Endothelial cell of umbilical vein (primary cell): ENCODE measurements around the gene OMD. TPM values are rescaled to one million over a fixed set of nuclear protein-coding genes. Genes with fewer than 3 reads are reported as not detected.

ENCODE experiments used
- BruUV-seq: library from RNA; stranded (reverse); fragments of 400-500 nt; replicated peaks from 2 replicates; lab custom pipeline; 2021; lab: Mats Ljungman, UMichigan
- CTCF ChIA-PET: fragments of 300-600, 350-600 bp; sonication (Branson Sonifier 250); formaldehyde crosslinking; loops from one replicate; lab custom pipeline; 2021; ENCODE audit warnings: antibody characterized with exemption, inconsistent platforms; lab: Charles Lee
- POLR2A ChIA-PET: fragments of 300-600, 350-600 bp; sonication (Branson Sonifier 250); formaldehyde crosslinking; loops from one replicate; lab custom pipeline; 2021; ENCODE audit warnings: antibody characterized with exemption, inconsistent platforms; lab: Charles Lee
- DNase-seq: peaks from one replicate; pipeline ENCODE4 v3.0.0-alpha.2; 2011; ENCODE audit warnings: low read depth, low spot score
- FAIRE-seq: peaks from 2 replicates; lab custom pipeline; 2011; peaks lifted over from hg19 to GRCh38; lab: Jason Lieb, UNC
- H2AFZ ChIP-seq: 2 replicates; pipeline ENCODE4 v1.6.0; 2012; ENCODE audit warnings: low read depth, low read length, control low read depth, inconsistent platforms
- H3K27ac ChIP-seq: 2 replicates; pipeline ENCODE4 v1.5.1; 2011; ENCODE audit warnings: low read depth, mild to moderate bottlenecking, control low read depth, low read length, moderate library complexity; ENCODE audit not compliant: insufficient read depth
- H3K27me3 ChIP-seq, 2 experiments: 2 replicates each; pipeline versions ENCODE4 v1.6.0 to v1.6.1; 2011; ENCODE audit warnings: low read length in 2 of 2, mixed read lengths in 1 of 2; ENCODE audit not compliant: control insufficient read depth in 2 of 2, insufficient read depth in 2 of 2
- H3K36me3 ChIP-seq, 2 experiments: 2 replicates in 1 of 2; 3 replicates in 1 of 2; pipeline ENCODE4 v1.5.1; 2011; ENCODE audit warnings: low read length in 2 of 2, mild to moderate bottlenecking in 1 of 2, moderate library complexity in 1 of 2; ENCODE audit not compliant: control insufficient read depth in 2 of 2, insufficient read depth in 2 of 2; ENCODE audit errors: extremely low read depth in 1 of 2
- H3K4me1 ChIP-seq: 3 replicates; pipeline ENCODE4 v1.5.1; 2011; ENCODE audit warnings: mild to moderate bottlenecking, low read length; ENCODE audit not compliant: control insufficient read depth, insufficient read depth; ENCODE audit errors: extremely low read depth
- H3K4me2 ChIP-seq: 2 replicates; pipeline ENCODE4 v1.6.1; 2011; ENCODE audit warnings: low read length, control low read depth, mixed read lengths; ENCODE audit not compliant: insufficient read depth
- H3K4me3 ChIP-seq, 3 experiments: fragments of 200-600 bp in 1 of 3; sonication (generic), shearing (Covaris generic) in 1 of 3; replicated peaks in 1 of 3; 2 replicates each; pipeline ENCODE4 v1.5.1; 2011 to 2016; ENCODE audit warnings: control low read depth in 3 of 3, low read length in 3 of 3, mild to moderate bottlenecking in 2 of 3, inconsistent platforms in 1 of 3, low read depth in 1 of 3, moderate library complexity in 1 of 3; ENCODE audit not compliant: insufficient read depth in 1 of 3
- H3K79me2 ChIP-seq: 2 replicates; pipeline ENCODE4 v1.6.0; 2012; ENCODE audit warnings: low read length, inconsistent platforms; ENCODE audit not compliant: control insufficient read depth, insufficient read depth
- H3K9ac ChIP-seq: replicated peaks from 2 replicates; pipeline ENCODE3; 2011; ENCODE audit warnings: low read length, control low read depth; ENCODE audit not compliant: insufficient read depth; ENCODE audit errors: extremely low read depth
- H3K9me1 ChIP-seq: replicated peaks from 3 replicates; pipeline ENCODE4 v1.6.0; 2011; ENCODE audit warnings: mild to moderate bottlenecking, low read length; ENCODE audit not compliant: control insufficient read depth, insufficient read depth; ENCODE audit errors: extremely low read depth
- H3K9me3 ChIP-seq: replicated peaks from 2 replicates; pipeline ENCODE4 v1.5.1; 2012; ENCODE audit warnings: low read length, inconsistent platforms; ENCODE audit not compliant: control insufficient read depth, insufficient read depth
- H4K20me1 ChIP-seq: replicated peaks from 2 replicates; pipeline ENCODE3; 2011; ENCODE audit warnings: mild to moderate bottlenecking, low read length; ENCODE audit not compliant: control insufficient read depth, insufficient read depth; ENCODE audit errors: extremely low read depth
- EZH2 ChIP-seq: IDR thresholded peaks from 2 replicates; pipeline ENCODE4 v1.6.1; 2012; ENCODE audit warnings: borderline replicate concordance, low read depth, mild to moderate bottlenecking, moderate library complexity, low read length, inconsistent platforms; ENCODE audit not compliant: severe bottlenecking
- FOS ChIP-seq: IDR thresholded peaks from 2 replicates; pipeline ENCODE4 v1.6.1; 2011; ENCODE audit warnings: mild to moderate bottlenecking, low read length, moderate library complexity, borderline replicate concordance; ENCODE audit not compliant: insufficient read depth
- GATA2 ChIP-seq: IDR thresholded peaks from 2 replicates; pipeline ENCODE4 v1.7.0; 2011; ENCODE audit warnings: low read depth, mild to moderate bottlenecking, moderate library complexity, mixed read lengths, low read length; ENCODE audit not compliant: insufficient read length, insufficient read depth
- JUN ChIP-seq: IDR thresholded peaks from 2 replicates; pipeline ENCODE4 v1.6.1; 2011; ENCODE audit warnings: borderline replicate concordance, low read depth; ENCODE audit not compliant: insufficient read length, insufficient read depth
- MAX ChIP-seq: IDR thresholded peaks from 2 replicates; pipeline ENCODE4 v1.6.1; 2011; ENCODE audit not compliant: insufficient read depth, insufficient read length
- MYC ChIP-seq: IDR thresholded peaks from one replicate; pipeline ENCODE4 v1.6.1; 2011; ENCODE audit warnings: mild to moderate bottlenecking, low read depth, low read length
- POLR2A ChIP-seq: IDR thresholded peaks from 2 replicates; pipeline ENCODE4 v1.6.1; 2012; ENCODE audit warnings: low read depth, mild to moderate bottlenecking, control low read depth, low read length
- POLR2AphosphoS5 ChIP-seq: IDR thresholded peaks from 2 replicates; pipeline ENCODE4 v1.6.1; 2012; ENCODE audit warnings: low read depth, mild to moderate bottlenecking, control low read depth, low read length, moderate library complexity; ENCODE audit not compliant: insufficient read depth
- dilution Hi-C: fragments of 300-500 bp; cut with MboI; formaldehyde crosslinking; loops from one replicate; pipeline ENCODE4 v1.15.0; 2019; ENCODE audit warnings: low sequenced_read_pairs; ENCODE audit not compliant: extremely low pct_ligation_motif_present
- intact Hi-C: fragments of 100-400 bp; cut with micrococcal nuclease; formaldehyde crosslinking; loops from one replicate; pipeline ENCODE4 v1.10.0; 2022
- polyA plus RNA-seq, 4 experiments: library from polyadenylated mRNA; depleted of rRNA in 3 of 4; stranded (reverse) in 3 of 4; unstranded in 1 of 4; fragments of >200 nt; gene quantifications; 2 replicates each; pipeline versions ENCODE4 v1.2.1 to v1.2.3, GENCODE V29; 2011 to 2012; ENCODE audit warnings: missing spikeins in 1 of 4
- total RNA-seq: library from RNA; stranded (reverse); gene quantifications from 2 replicates; pipeline ENCODE4 v1.2.3, GENCODE V29; 2021
- TF ChIP-seq, protein P1 (sequence below), 2 donors: IDR thresholded peaks; 1 replicate in 1 of 2; 2 replicates in 1 of 2; pipeline ENCODE4 v1.5.1; 2011; ENCODE audit warnings: low read length in 2 of 2, mild to moderate bottlenecking in 2 of 2, moderate library complexity in 2 of 2, control low read depth in 1 of 2, inconsistent platforms in 1 of 2, low read depth in 1 of 2; ENCODE audit not compliant: insufficient read depth in 1 of 2; ENCODE audit errors: extremely low read depth in 1 of 2

Gene OMD
- total and polyA plus RNA-seq, 2 donors (not counting 3 experiments of a cell fraction or from before 2014, with no cell fraction given): not detected

- Histone ChIP-seq H3K79me2 (no peaks in the 10 kb centered on the region), H3K9ac (no peak overlapping the region), H3K9me3 (no peaks in the 10 kb centered on the region), H3K27ac (no peak overlapping the region), H3K27me3 (no peaks in the 10 kb centered on the region), H3K9me1 (no peaks in the 10 kb centered on the region), H4K20me1 (no peaks in the 10 kb centered on the region), H3K4me1 (no peaks in the 10 kb centered on the region), H2AFZ (no peak overlapping the region), H3K4me2 (no peak overlapping the region), H3K36me3 (no peaks in the 10 kb centered on the region), H3K4me3 (no peak overlapping the region)
- TF ChIP-seq EZH2 (no peak), FOS (no peak), MYC (no peak)
- TF ChIP-seq, protein P1, sequence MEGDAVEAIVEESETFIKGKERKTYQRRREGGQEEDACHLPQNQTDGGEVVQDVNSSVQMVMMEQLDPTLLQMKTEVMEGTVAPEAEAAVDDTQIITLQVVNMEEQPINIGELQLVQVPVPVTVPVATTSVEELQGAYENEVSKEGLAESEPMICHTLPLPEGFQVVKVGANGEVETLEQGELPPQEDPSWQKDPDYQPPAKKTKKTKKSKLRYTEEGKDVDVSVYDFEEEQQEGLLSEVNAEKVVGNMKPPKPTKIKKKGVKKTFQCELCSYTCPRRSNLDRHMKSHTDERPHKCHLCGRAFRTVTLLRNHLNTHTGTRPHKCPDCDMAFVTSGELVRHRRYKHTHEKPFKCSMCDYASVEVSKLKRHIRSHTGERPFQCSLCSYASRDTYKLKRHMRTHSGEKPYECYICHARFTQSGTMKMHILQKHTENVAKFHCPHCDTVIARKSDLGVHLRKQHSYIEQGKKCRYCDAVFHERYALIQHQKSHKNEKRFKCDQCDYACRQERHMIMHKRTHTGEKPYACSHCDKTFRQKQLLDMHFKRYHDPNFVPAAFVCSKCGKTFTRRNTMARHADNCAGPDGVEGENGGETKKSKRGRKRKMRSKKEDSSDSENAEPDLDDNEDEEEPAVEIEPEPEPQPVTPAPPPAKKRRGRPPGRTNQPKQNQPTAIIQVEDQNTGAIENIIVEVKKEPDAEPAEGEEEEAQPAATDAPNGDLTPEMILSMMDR (IDR thresholded peaks at IDR 0.05; ENCODE audit: extremely low read depth in 1 of 2, insufficient read depth in 1 of 2, low read depth in 1 of 2, low read length in 2 of 2): no peak
- DNase-seq (no peak), FAIRE-seq (no peak)
- POLR2A ChIA-PET: no interaction called here
- CTCF ChIA-PET: interaction anchor here (1.1 kb wide), 1 partner anchor 47 kb away, joined by 5 read pairs; no protein-coding TSS in a partner anchor
- dilution Hi-C loops: no loop called here
- BruUV-seq: no TSS peak
- intact Hi-C loops: no loop called here
These were observed 31.6 kb downstream of the OMD start for GRCh38 chr9:92392690-92393089.

GRCh38 chr9:92385953-92386352 lies 38.3 kb downstream of the OMD start:
- intact Hi-C loops: no loop called here

More at GRCh38 chr9:92385953-92386352, 38.3 kb downstream of the OMD start:
- no peak for FAIRE-seq
- dilution Hi-C loops: no loop called here
- no TSS peak for BruUV-seq
- no peaks in the 10 kb centered on the region for H3K79me2 ChIP-seq
- POLR2A ChIA-PET: no interaction called here
- CTCF ChIA-PET: no interaction called here
- H3K27me3 ChIP-seq: no peaks in the 10 kb centered on the region
- H3K27ac ChIP-seq: no peak overlapping the region
- no peaks in the 10 kb centered on the region for H3K36me3 ChIP-seq
- no peak overlapping the region for H2AFZ ChIP-seq
- no peak for DNase-seq
- H3K4me2 ChIP-seq: no peak overlapping the region
- no peaks in the 10 kb centered on the region for H3K9me1 ChIP-seq
- H3K4me3 ChIP-seq: no peak overlapping the region
- TF ChIP-seq POLR2A (no peak), MAX (no peak), EZH2 (no peak), GATA2 (no peak), POLR2AphosphoS5 (no peak), MYC (no peak), JUN (no peak), FOS (no peak)
- TF ChIP-seq, protein P1 (IDR thresholded peaks at IDR 0.05; ENCODE audit: extremely low read depth in 1 of 2, insufficient read depth in 1 of 2, low read depth in 1 of 2, low read length in 2 of 2): no peak
- no peaks in the 10 kb centered on the region for H4K20me1 ChIP-seq
- H3K9me3 ChIP-seq: no peaks in the 10 kb centered on the region
- H3K4me1 ChIP-seq: peaks cover 6% of the 10 kb centered on the region
- no peak overlapping the region for H3K9ac ChIP-seq
